Measurements from ENCODE around the gene FSIP1.

GRCh38 chr15:39564972-39565665 is 217.5 kb downstream of the FSIP1 start:
- TF ChIP-seq CTCF (conservative IDR thresholded peaks at IDR 0.05 in 1 of 2, IDR thresholded peaks at IDR 0.05 in 1 of 2; ENCODE audit: extremely low read depth in 1 of 2, insufficient read depth in 1 of 2, low read depth in 1 of 2, low read length in 2 of 2) (no peak), EZH2 (IDR thresholded peaks at IDR 0.05; ENCODE audit: borderline replicate concordance, low read length) (no peak)

Data from mammary epithelial cell (primary cell).